MCF 10A (cell line): ENCODE data around the gene FASTK. TPM values are rescaled to one million over a fixed set of nuclear protein-coding genes. Genes with fewer than 3 reads are reported as not detected.
A peak's percentile ranks its signal among the peaks of the same experiment; 100 is the strongest.

ENCODE experiments used
- BruUV-seq: library from RNA; stranded (reverse); fragments of 400-500 nt; replicated peaks from 2 replicates; lab custom pipeline; 2021; lab: Mats Ljungman, UMichigan
- CTCF ChIA-PET: fragments of 300-600 bp; sonication (Branson Sonifier 250); formaldehyde crosslinking; extraction: SDS; loops from one replicate; lab custom pipeline; 2021; ENCODE audit warnings: antibody characterized with exemption, inconsistent platforms; lab: Yijun Ruan, JAX
- POLR2A ChIA-PET: fragments of 300-600, 350-650 bp; sonication (Branson Sonifier 250); formaldehyde crosslinking; extraction: SDS; loops from one replicate; lab custom pipeline; 2020; ENCODE audit warnings: antibody characterized with exemption, inconsistent platforms; lab: Yijun Ruan, JAX
- DNase-seq: peaks from one replicate; pipeline ENCODE4 v3.0.0-alpha.2; 2018; ENCODE audit not compliant: unreplicated experiment
- H3K27ac Mint-ChIP-seq: one replicate; pipeline ENCODE4 v1.8.0; 2022; ENCODE audit warnings: mild to moderate bottlenecking, low read depth, mixed read lengths; ENCODE audit not compliant: unreplicated experiment
- H3K27me3 Mint-ChIP-seq: one replicate; pipeline ENCODE4 v1.8.0; 2022; ENCODE audit warnings: mixed read lengths; ENCODE audit not compliant: insufficient read depth, unreplicated experiment
- H3K36me3 Mint-ChIP-seq: one replicate; pipeline ENCODE4 v1.8.0; 2022; ENCODE audit warnings: mild to moderate bottlenecking, moderate library complexity, mixed read lengths; ENCODE audit not compliant: insufficient read depth, unreplicated experiment
- H3K4me1 Mint-ChIP-seq: one replicate; pipeline ENCODE4 v1.8.0; 2022; ENCODE audit warnings: mixed read lengths; ENCODE audit not compliant: insufficient read depth, unreplicated experiment
- H3K4me3 Mint-ChIP-seq: one replicate; pipeline ENCODE4 v1.8.0; 2022; ENCODE audit warnings: mild to moderate bottlenecking, moderate library complexity, mixed read lengths; ENCODE audit not compliant: unreplicated experiment
- H3K9me3 Mint-ChIP-seq: one replicate; pipeline ENCODE4 v1.8.0; 2022; ENCODE audit warnings: mixed read lengths; ENCODE audit not compliant: unreplicated experiment
- CTCF ChIP-seq: fragments of 200-600 bp; IDR thresholded peaks from one replicate; pipeline ENCODE4 v1.8.0; 2022; ENCODE audit warnings: antibody characterized with exemption, mild to moderate bottlenecking; ENCODE audit not compliant: unreplicated experiment
- intact Hi-C: fragments of 100-400 bp; cut with micrococcal nuclease; formaldehyde crosslinking; loops from 2 replicates; pipeline ENCODE4 v1.14.1; 2022
- total RNA-seq: library from RNA; stranded (reverse); gene quantifications from 2 replicates; pipeline ENCODE4 v1.2.3, GENCODE V29; 2022

Gene FASTK
- total RNA-seq, 1 experiment from 2014 or later: 79.3 TPM

GRCh38 chr7:151064993-151065392, 15.6 kb downstream of the FASTK start:
- H3K4me1 Mint-ChIP-seq: peaks cover 19% of the 10 kb centered on the region
- BruUV-seq: no TSS peak

GRCh38 chr7:151064454-151064853, 16.2 kb downstream of the FASTK start:
- no peak overlapping the region for H3K27ac Mint-ChIP-seq
- no peaks in the 10 kb centered on the region for H3K27me3 Mint-ChIP-seq
- TF ChIP-seq CTCF: no peak
- H3K9me3 Mint-ChIP-seq: no peaks in the 10 kb centered on the region
- DNase-seq: no peak
- BruUV-seq: no TSS peak
- ChIA-PET POLR2A (interaction anchor here (6.3 to 8.4 kb wide), 2 partner anchors 21 to 48 kb away, joined by 80 to 151 read pairs; partner anchors contain the start of genes AGAP3, FASTK and TMUB1), CTCF (interaction anchor here (0.6 to 4.6 kb wide), 3 partner anchors 27 to 46 kb away, joined by 3 to 42 read pairs (median 4); no protein-coding TSS in a partner anchor)
- H3K4me3 Mint-ChIP-seq: no peak overlapping the region
- intact Hi-C loops: no loop called here
- peaks cover 19% of the 10 kb centered on the region for H3K4me1 Mint-ChIP-seq
- peaks cover 66% of the 10 kb centered on the region for H3K36me3 Mint-ChIP-seq

More at GRCh38 chr7:151064993-151065392, 15.6 kb downstream of the FASTK start:
- no peak for DNase-seq
- no peaks in the 10 kb centered on the region for H3K9me3 Mint-ChIP-seq
- intact Hi-C loops: no loop called here
- POLR2A ChIA-PET: no interaction called here
- no peaks in the 10 kb centered on the region for H3K27me3 Mint-ChIP-seq
- peaks cover 69% of the 10 kb centered on the region for H3K36me3 Mint-ChIP-seq
- H3K27ac Mint-ChIP-seq: no peak overlapping the region
- TF ChIP-seq CTCF: no peak
- no peak overlapping the region for H3K4me3 Mint-ChIP-seq
- CTCF ChIA-PET: interaction anchor here (0.6 to 0.9 kb wide), 2 partner anchors 27 to 46 kb away, joined by 3 to 4 read pairs; no protein-coding TSS in a partner anchor

- no peaks in the 10 kb centered on the region for H3K27me3 Mint-ChIP-seq
- peak overlapping the region; percentile 67 for H3K27ac Mint-ChIP-seq
- CTCF ChIA-PET: interaction anchor here (1.0 to 4.6 kb wide), 6 partner anchors 18 to 161 kb away, joined by 3 to 42 read pairs (median 6); partner anchors contain the start of genes ABCB8 and FASTK
- BruUV-seq: no TSS peak
- POLR2A ChIA-PET: interaction anchor here (0.5 to 8.4 kb wide), 9 partner anchors 10 to 50 kb away, joined by 3 to 151 read pairs (median 4); partner anchors contain the start of genes ABCB8, AGAP3, FASTK and TMUB1
- no peaks in the 10 kb centered on the region for H3K9me3 Mint-ChIP-seq
- H3K36me3 Mint-ChIP-seq: peaks cover 53% of the 10 kb centered on the region
- no peak for TF ChIP-seq CTCF
- intact Hi-C loops: no loop called here
- DNase-seq: peak; percentile 75
- H3K4me3 Mint-ChIP-seq: peak overlapping the region; percentile 97
- peaks cover 28% of the 10 kb centered on the region for H3K4me1 Mint-ChIP-seq
Observed at GRCh38 chr7:151063212-151063561, 17.4 kb downstream of the FASTK start.

GRCh38 chr7:151062399-151063211, 18.0 kb downstream of the FASTK start:
- DNase-seq: peak; percentile 78
- Mint-ChIP-seq H3K36me3 (peaks cover 47% of the 10 kb centered on the region), H3K9me3 (no peaks in the 10 kb centered on the region), H3K27me3 (no peaks in the 10 kb centered on the region), H3K4me1 (peaks cover 28% of the 10 kb centered on the region), H3K4me3 (peak overlapping the region; percentile 97), H3K27ac (peak overlapping the region; percentile 67)
- ChIA-PET POLR2A (interaction anchor here (0.5 to 8.4 kb wide), 11 partner anchors 10 to 50 kb away, joined by 3 to 151 read pairs (median 4); partner anchors contain the start of genes ABCB8, AGAP3, FASTK and TMUB1), CTCF (interaction anchor here (0.7 to 4.6 kb wide), 10 partner anchors 11 to 160 kb away, joined by 3 to 42 read pairs (median 3); partner anchors contain the start of genes ABCB8 and FASTK)
- BruUV-seq: no TSS peak
- no peak for TF ChIP-seq CTCF
- intact Hi-C loops: no loop called here
